HCT116 (cell line): Measurements from ENCODE around the gene RETSAT. TPM values are rescaled to one million over a fixed set of nuclear protein-coding genes. Genes with fewer than 3 reads are reported as not detected.

Experiments used
- ATAC-seq: fragments of 200-7000 bp; cut with Tn5 transposase; 2 replicates; pipeline ENCODE4 v1.9.1; 2020; ENCODE audit warnings: mild to moderate bottlenecking, moderate library complexity
- BruUV-seq: library from RNA; stranded (reverse); fragments of 400-500 nt; replicated peaks from 2 replicates; lab custom pipeline; 2021; lab: Mats Ljungman, UMichigan
- CTCF ChIA-PET: fragments of 300-600 bp; sonication (Branson Sonifier 250); formaldehyde crosslinking; loops from one replicate; lab custom pipeline; 2021; ENCODE audit warnings: antibody characterized with exemption; lab: Charles Lee
- POLR2A ChIA-PET: fragments of 300-600, 350-600 bp; sonication (Branson Sonifier 250); formaldehyde crosslinking; loops from one replicate; lab custom pipeline; 2021; ENCODE audit warnings: antibody characterized with exemption; lab: Charles Lee
- RAD21 ChIA-PET, 2 experiments: fragments of 300-600 bp; sonication (Branson Sonifier 250); formaldehyde crosslinking; loops; one replicate each; lab custom pipeline; 2023; ENCODE audit warnings: low total read pairs in 2 of 2; ENCODE audit not compliant: uncharacterized antibody in 2 of 2, unreplicated experiment in 2 of 2, low non-redundant PET in 1 of 2; lab: Charles Lee
- DNase-seq: peaks from one replicate; pipeline ENCODE4 v3.0.0-alpha.2; 2010; ENCODE audit warnings: low read depth, low spot score
- H2AFZ ChIP-seq: fragments of 200-600 bp; shearing (Covaris generic), sonication (generic); 2 replicates; pipeline ENCODE4 v1.6.1; 2017; ENCODE audit warnings: low read depth, mixed run types, mixed read lengths, antibody characterized with exemption, low read length; ENCODE audit not compliant: poor library complexity, severe bottlenecking
- H3K27ac ChIP-seq: 2 replicates; pipeline ENCODE4 v1.5.1; 2012; ENCODE audit warnings: low read depth, low read length
- H3K27me3 ChIP-seq: fragments of 200-600 bp; sonication (generic); 2 replicates; pipeline ENCODE4 v1.6.1; 2016; ENCODE audit warnings: mixed run types, low read length, mixed read lengths; ENCODE audit not compliant: insufficient read depth
- H3K36me3 ChIP-seq, 2 experiments: fragments of 200-500 bp in 1 of 2; fragments of 200-600 bp in 1 of 2; sonication (Bioruptor generic) in 1 of 2; sonication (generic) in 1 of 2; 2 replicates each; pipeline versions ENCODE4 v1.5.1 to v1.6.1; 2014 to 2016; ENCODE audit warnings: low read length in 2 of 2, inconsistent platforms in 1 of 2, mixed read lengths in 1 of 2, mixed run types in 1 of 2; ENCODE audit not compliant: insufficient read depth in 2 of 2, control insufficient read depth in 1 of 2
- H3K4me1 ChIP-seq, 2 experiments: fragments of 200-600 bp in 1 of 2; sonication (generic) in 1 of 2; 2 replicates each; pipeline versions ENCODE4 v1.5.1 to v1.6.1; 2012 to 2017; ENCODE audit warnings: low read length in 2 of 2, inconsistent platforms in 1 of 2, mild to moderate bottlenecking in 1 of 2, mixed read lengths in 1 of 2, mixed run types in 1 of 2, moderate library complexity in 1 of 2; ENCODE audit not compliant: insufficient read depth in 2 of 2, control insufficient read depth in 1 of 2
- H3K4me2 ChIP-seq: fragments of 200-600 bp; sonication (generic); 2 replicates; pipeline ENCODE4 v1.6.1; 2017; ENCODE audit warnings: mixed run types, low read length, mixed read lengths
- H3K4me3 ChIP-seq, 2 experiments: fragments of 200-600 bp in 1 of 2; sonication (generic) in 1 of 2; replicated peaks in 1 of 2; 2 replicates each; pipeline ENCODE4 v1.5.1; 2011 to 2016; ENCODE audit warnings: low read length in 2 of 2, control low read depth in 1 of 2, low read depth in 1 of 2, mild to moderate bottlenecking in 1 of 2, mixed read lengths in 1 of 2, mixed run types in 1 of 2
- H3K79me2 ChIP-seq: fragments of 200-600 bp; sonication (generic); 2 replicates; pipeline ENCODE4 v1.6.1; 2017; ENCODE audit warnings: mild to moderate bottlenecking, mixed run types, low read length, moderate library complexity, mixed read lengths; ENCODE audit not compliant: insufficient read depth
- H3K9ac ChIP-seq: fragments of 200-600 bp; sonication (generic); 2 replicates; pipeline ENCODE4 v1.6.1; 2016; ENCODE audit warnings: low read length, mixed read lengths
- H3K9me2 ChIP-seq: fragments of 200-600 bp; sonication (generic), shearing (Covaris generic); 2 replicates; pipeline ENCODE4 v1.6.1; 2017; ENCODE audit warnings: mixed run types, mild to moderate bottlenecking, moderate library complexity; ENCODE audit not compliant: insufficient read depth
- H3K9me3 ChIP-seq, 2 experiments: fragments of 200-500 bp in 1 of 2; fragments of 200-600 bp in 1 of 2; sonication (Bioruptor generic) in 1 of 2; sonication (generic) in 1 of 2; 2 replicates each; pipeline ENCODE4 v1.6.1; 2014 to 2017; ENCODE audit warnings: low read length in 2 of 2, mixed read lengths in 2 of 2, inconsistent platforms in 1 of 2, low read depth in 1 of 2, mild to moderate bottlenecking in 1 of 2, mixed run types in 1 of 2, moderate library complexity in 1 of 2; ENCODE audit not compliant: control insufficient read depth in 1 of 2, insufficient read depth in 1 of 2
- H4K20me1 ChIP-seq: fragments of 200-600 bp; sonication (generic), shearing (Covaris generic); 2 replicates; pipeline ENCODE4 v1.6.1; 2017; ENCODE audit warnings: mixed run types, mild to moderate bottlenecking, moderate library complexity; ENCODE audit not compliant: insufficient read depth
- CEBPB ChIP-seq: IDR thresholded peaks from 2 replicates; pipeline ENCODE4 v1.6.1; 2012; ENCODE audit warnings: low read depth
- EGR1 ChIP-seq: IDR thresholded peaks from 2 replicates; pipeline ENCODE4 v1.6.1; 2012; ENCODE audit warnings: low read depth
- MAX ChIP-seq: IDR thresholded peaks from 2 replicates; pipeline ENCODE4 v1.6.1; 2012
- ZFX ChIP-seq: fragments of 450-650 bp; IDR thresholded peaks from 2 replicates; pipeline ENCODE4 v1.6.1; 2017
- intact Hi-C: fragments of 100-400 bp; cut with micrococcal nuclease; formaldehyde crosslinking; loops from 2 replicates; pipeline ENCODE4 v1.10.0; 2022
- total RNA-seq: library from RNA; stranded (reverse); gene quantifications from one replicate; pipeline ENCODE4 v1.2.1, GENCODE V29; 2021; ENCODE audit not compliant: unreplicated experiment
- TF ChIP-seq, protein P1 (sequence below), 3 experiments: fragments of 200-600 bp in 1 of 3; sonication (generic) in 1 of 3; IDR thresholded peaks in 2 of 3; conservative IDR thresholded peaks in 1 of 3; 2 replicates each; pipeline ENCODE4 v1.5.1; 2012 to 2017; ENCODE audit warnings: low read depth in 2 of 3, low read length in 2 of 3, antibody characterized with exemption in 1 of 3, borderline replicate concordance in 1 of 3, control low read depth in 1 of 3, mild to moderate bottlenecking in 1 of 3, mixed read lengths in 1 of 3, mixed run types in 1 of 3, moderate library complexity in 1 of 3; ENCODE audit not compliant: insufficient read depth in 1 of 3

Gene RETSAT
- total RNA-seq, 1 experiment from 2014 or later: 59.7 TPM

DNA sequence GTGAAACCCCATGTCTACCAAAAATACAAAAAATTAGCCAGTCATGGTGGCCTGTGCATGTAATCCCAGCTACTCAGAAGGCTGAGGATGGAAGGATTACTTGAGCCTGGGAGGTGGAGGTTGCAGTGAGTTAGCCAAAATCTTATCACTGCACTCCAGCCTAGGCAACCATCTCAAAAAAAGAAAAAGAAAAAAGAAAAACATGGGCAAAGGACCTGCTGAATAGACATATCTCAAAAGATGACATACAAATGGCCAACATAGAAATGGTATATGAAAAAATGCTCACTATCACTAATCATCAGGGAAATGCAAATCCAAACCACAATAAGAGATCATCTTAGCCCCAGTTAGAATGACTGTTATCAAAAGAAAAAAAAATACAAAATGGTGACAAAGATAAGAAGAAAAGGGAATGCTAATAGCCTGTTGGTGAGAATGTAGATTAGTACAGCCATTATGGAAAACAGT lies 25.1 kb downstream of the RETSAT start:
- RAD21 ChIA-PET: no interaction called here
- Histone ChIP-seq H3K9me3 (no peaks in the 10 kb centered on the region), H3K36me3 (peaks cover 10 to 18% of the 10 kb centered on the region in 2 experiments; a peak in 2 of 4 replicates), H3K27me3 (no peaks in the 10 kb centered on the region), H3K9me2 (no peaks in the 10 kb centered on the region), H3K4me2 (peak overlapping the region; percentile 90; the same call in 1 of the 2 replicates), H3K4me3 (peak overlapping the region in 1 of 2 experiments; percentile 89; a peak in 3 of 4 replicates), H4K20me1 (peaks cover 5% of the 10 kb centered on the region; the same call in 1 of the 2 replicates), H3K4me1 (peaks cover 10 to 21% of the 10 kb centered on the region in 2 experiments), H2AFZ (no peak overlapping the region), H3K9ac (no peak overlapping the region), H3K27ac (no peak overlapping the region; the same call in 1 of the 2 replicates), H3K79me2 (peaks cover 36% of the 10 kb centered on the region)
- ATAC-seq: no peak
- DNase-seq: no peak
- TF ChIP-seq CEBPB: no peak
- no peak for TF ChIP-seq ZFX
- no peak for TF ChIP-seq MAX
- TF ChIP-seq, protein P1, sequence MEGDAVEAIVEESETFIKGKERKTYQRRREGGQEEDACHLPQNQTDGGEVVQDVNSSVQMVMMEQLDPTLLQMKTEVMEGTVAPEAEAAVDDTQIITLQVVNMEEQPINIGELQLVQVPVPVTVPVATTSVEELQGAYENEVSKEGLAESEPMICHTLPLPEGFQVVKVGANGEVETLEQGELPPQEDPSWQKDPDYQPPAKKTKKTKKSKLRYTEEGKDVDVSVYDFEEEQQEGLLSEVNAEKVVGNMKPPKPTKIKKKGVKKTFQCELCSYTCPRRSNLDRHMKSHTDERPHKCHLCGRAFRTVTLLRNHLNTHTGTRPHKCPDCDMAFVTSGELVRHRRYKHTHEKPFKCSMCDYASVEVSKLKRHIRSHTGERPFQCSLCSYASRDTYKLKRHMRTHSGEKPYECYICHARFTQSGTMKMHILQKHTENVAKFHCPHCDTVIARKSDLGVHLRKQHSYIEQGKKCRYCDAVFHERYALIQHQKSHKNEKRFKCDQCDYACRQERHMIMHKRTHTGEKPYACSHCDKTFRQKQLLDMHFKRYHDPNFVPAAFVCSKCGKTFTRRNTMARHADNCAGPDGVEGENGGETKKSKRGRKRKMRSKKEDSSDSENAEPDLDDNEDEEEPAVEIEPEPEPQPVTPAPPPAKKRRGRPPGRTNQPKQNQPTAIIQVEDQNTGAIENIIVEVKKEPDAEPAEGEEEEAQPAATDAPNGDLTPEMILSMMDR (IDR thresholded peaks at IDR 0.05 in 2 of 3, conservative IDR thresholded peaks at IDR 0.05 in 1 of 3; ENCODE audit: borderline replicate concordance in 1 of 3, insufficient read depth in 1 of 3, low read depth in 2 of 3, low read length in 2 of 3): no peak
- no peak for TF ChIP-seq EGR1
- intact Hi-C loops: loop anchor here (10.0 kb wide), 1 partner anchor 226 kb away; no protein-coding TSS in a partner anchor
- POLR2A ChIA-PET: interaction anchor here (1.4 kb wide), 1 partner anchor 9 kb away, joined by 3 read pairs; no protein-coding TSS in a partner anchor
- CTCF ChIA-PET: no interaction called here
- no TSS peak for BruUV-seq
